Neuron (in vitro differentiated cells): ENCODE results near the gene JMJD7.

Experiments
- H2AFZ ChIP-seq: one replicate; pipeline ENCODE4 v1.6.1; 2013; ENCODE audit warnings: low read depth, mild to moderate bottlenecking, inconsistent platforms, low read length, moderate library complexity
- H3K27me3 ChIP-seq: one replicate; pipeline ENCODE4 v1.6.1; 2013; ENCODE audit warnings: low read length; ENCODE audit not compliant: insufficient read depth
- H3K36me3 ChIP-seq: one replicate; pipeline ENCODE4 v1.6.1; 2013; ENCODE audit warnings: low read length; ENCODE audit not compliant: insufficient read depth
- H3K4me1 ChIP-seq: one replicate; pipeline ENCODE4 v1.6.1; 2013; ENCODE audit warnings: low read length; ENCODE audit not compliant: insufficient read depth
- H3K4me3 ChIP-seq: 2 replicates; pipeline ENCODE4 v1.5.1; 2013; ENCODE audit warnings: mild to moderate bottlenecking, low read length, moderate library complexity
- H3K9me3 ChIP-seq: one replicate; pipeline ENCODE4 v1.6.1; 2013; ENCODE audit warnings: low read length

The JMJD7 gene

DNA sequence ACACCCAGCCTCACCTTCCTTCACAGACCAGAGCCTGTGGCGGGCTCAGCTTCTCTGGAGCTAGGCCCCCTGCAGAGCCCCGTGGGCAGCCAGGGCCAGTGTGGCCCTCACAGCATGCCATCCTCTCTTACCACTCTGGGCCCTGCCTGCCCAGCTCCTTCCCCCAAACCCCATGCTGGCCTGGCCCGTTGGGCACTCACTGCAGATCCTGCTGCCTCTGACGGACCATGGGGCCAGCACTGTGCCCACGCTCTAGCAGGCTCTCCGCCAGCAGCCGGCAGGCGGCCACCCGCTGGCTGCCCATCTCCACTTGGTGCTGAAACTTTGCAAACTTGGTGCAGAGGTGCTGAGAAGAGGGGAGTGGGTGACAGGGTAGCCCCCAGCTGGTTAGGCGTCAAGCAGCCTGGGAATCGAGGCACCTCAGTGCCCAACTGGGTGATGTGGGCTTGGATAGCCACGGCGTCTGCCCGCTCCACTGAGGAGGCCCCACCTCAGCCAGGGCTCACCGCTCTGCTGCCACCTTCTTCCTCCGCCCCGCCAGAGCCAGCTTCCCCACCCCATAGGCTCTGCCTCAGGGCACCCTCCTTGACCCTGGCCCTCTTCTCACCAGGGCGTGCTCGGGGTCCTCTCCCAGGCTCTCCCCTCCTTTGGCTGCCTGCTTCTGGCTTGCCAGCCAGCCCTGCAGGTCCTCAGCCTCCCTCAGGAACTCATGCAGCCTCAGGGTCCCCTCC lies 43.4 kb downstream of the JMJD7 start:
- H3K27me3 ChIP-seq = no peaks in the 10 kb centered on the region
- no peaks in the 10 kb centered on the region for H3K9me3 ChIP-seq
- peaks cover 6% of the 10 kb centered on the region for H3K4me1 ChIP-seq
- no peak overlapping the region for H3K4me3 ChIP-seq
- H3K36me3 ChIP-seq = no peaks in the 10 kb centered on the region
- no peak overlapping the region for H2AFZ ChIP-seq

DNA sequence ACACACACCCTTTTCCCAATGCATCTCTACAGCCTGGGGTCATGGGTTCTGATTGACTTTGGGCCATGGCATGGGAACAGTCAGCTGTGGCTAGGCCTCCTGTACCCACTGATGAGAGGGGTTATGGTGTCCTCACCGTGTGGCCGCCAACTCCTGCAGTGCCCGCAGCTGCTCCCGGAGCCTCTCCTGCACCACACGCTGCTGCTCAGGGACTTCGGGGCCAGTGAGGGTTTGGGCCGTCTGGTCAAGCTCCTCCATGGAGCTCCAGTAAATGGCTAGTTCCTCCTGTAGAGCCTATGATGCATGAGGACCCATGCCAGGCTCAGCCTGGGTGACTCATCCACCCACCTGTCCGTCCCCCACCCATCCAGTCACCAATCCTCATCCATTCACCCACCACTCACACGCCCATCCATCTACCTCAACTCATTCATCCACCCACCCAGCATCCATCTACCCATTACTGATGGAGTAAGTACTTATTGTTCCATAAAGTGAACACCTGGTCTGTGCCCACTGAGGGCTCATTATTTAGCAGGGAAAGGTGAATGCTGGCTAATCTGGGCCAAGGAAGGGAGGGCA lies 44.4 kb downstream of the JMJD7 start:
- no peaks in the 10 kb centered on the region for H3K4me1 ChIP-seq
- H3K9me3 ChIP-seq = no peaks in the 10 kb centered on the region
- no peaks in the 10 kb centered on the region for H3K27me3 ChIP-seq
- H3K4me3 ChIP-seq = no peak overlapping the region
- no peak overlapping the region for H2AFZ ChIP-seq
- H3K36me3 ChIP-seq = no peaks in the 10 kb centered on the region

DNA sequence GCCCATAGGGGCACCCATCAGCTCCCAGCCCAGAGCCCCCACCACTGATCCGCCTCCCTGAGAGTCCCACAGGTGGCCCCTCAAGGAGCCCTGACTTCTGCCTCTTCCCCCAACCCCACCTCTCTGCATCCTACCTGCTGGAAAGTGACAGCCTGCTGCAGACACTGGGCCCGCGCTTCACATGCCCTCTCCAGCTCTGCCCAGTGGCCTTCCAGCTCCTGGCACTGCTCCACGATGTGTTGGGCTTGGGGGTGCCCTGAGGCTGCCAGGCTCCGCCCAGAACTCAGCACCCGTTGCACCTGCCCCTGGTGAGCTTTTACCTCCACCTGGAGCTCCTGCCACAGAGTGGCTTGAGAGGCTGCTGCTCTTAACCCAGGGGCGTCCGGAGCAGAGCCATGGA lies 45.8 kb downstream of the JMJD7 start:
- no peaks in the 10 kb centered on the region for H3K27me3 ChIP-seq
- no peak overlapping the region for H3K4me3 ChIP-seq
- H3K4me1 ChIP-seq = no peaks in the 10 kb centered on the region
- H2AFZ ChIP-seq = no peak overlapping the region
- H3K36me3 ChIP-seq = no peaks in the 10 kb centered on the region
- no peaks in the 10 kb centered on the region for H3K9me3 ChIP-seq

DNA sequence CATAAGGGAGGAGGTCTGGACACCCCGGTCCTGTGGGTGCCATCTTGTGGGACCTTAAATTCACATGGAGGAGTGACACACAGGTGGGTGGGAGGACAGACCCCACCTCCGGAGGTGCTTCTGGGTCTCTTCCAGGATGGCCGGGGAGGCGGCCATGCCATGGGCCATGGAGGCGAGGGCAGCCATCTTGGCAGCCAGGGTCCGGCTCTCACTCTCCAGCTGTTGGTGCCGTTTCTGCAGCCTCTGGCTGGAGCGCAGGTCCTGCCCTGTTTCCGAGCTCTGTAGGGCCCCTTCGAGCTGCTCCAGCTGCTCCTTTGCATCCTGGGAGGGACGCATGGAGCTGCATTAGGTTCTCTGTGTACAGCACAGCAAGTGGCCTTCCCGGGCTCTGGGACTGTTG lies 46.8 kb downstream of the JMJD7 start:
- Histone ChIP-seq H3K4me1 (no peaks in the 10 kb centered on the region), H2AFZ (no peak overlapping the region), H3K27me3 (no peaks in the 10 kb centered on the region), H3K9me3 (no peaks in the 10 kb centered on the region), H3K4me3 (no peak overlapping the region), H3K36me3 (no peaks in the 10 kb centered on the region)

DNA sequence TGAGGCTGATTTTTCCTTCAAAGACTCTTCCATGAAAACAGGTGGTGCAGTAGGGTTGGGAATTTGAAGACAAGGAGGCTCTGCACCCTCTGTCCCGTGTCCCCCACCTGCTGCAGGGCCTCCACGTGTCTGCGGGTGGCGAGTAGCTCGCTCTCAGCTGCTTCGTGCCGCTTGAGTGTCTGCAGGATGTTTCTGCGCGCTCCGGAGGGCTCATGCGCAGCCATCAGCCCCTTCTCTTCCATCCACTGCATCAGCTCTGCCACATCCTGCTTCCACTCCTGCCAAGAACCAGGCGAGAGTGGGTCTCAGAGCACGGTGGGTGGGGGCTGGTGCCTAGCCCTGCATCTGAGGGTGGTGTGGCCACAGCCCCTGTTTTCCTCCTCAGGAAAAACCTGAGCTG lies 48.1 kb downstream of the JMJD7 start:
- no peaks in the 10 kb centered on the region for H3K4me1 ChIP-seq
- no peak overlapping the region for H3K4me3 ChIP-seq
- H3K9me3 ChIP-seq = no peaks in the 10 kb centered on the region
- no peak overlapping the region for H2AFZ ChIP-seq
- no peaks in the 10 kb centered on the region for H3K27me3 ChIP-seq
- H3K36me3 ChIP-seq = no peaks in the 10 kb centered on the region

DNA sequence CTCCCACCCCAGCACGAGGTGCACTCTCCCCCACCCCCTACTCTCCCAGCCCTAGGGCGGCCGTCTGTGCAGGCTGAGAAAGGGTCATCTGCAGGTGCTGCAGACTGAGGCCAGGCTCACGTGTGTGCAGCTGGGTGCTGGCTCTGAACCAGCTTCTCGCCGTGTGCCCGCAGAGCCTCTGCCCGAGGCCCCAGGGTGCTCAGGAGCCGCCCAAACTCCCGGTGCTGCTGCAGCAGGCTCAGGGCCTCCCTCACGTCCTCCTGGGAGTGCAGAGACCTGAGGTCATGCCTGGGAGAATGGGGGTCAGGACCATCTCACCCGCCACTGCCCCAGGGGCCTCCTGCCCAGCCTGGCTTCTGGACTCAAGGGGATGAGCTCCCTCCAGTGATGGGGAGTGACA lies 48.8 kb downstream of the JMJD7 start:
- Histone ChIP-seq H3K4me3 (no peak overlapping the region), H2AFZ (no peak overlapping the region)

DNA sequence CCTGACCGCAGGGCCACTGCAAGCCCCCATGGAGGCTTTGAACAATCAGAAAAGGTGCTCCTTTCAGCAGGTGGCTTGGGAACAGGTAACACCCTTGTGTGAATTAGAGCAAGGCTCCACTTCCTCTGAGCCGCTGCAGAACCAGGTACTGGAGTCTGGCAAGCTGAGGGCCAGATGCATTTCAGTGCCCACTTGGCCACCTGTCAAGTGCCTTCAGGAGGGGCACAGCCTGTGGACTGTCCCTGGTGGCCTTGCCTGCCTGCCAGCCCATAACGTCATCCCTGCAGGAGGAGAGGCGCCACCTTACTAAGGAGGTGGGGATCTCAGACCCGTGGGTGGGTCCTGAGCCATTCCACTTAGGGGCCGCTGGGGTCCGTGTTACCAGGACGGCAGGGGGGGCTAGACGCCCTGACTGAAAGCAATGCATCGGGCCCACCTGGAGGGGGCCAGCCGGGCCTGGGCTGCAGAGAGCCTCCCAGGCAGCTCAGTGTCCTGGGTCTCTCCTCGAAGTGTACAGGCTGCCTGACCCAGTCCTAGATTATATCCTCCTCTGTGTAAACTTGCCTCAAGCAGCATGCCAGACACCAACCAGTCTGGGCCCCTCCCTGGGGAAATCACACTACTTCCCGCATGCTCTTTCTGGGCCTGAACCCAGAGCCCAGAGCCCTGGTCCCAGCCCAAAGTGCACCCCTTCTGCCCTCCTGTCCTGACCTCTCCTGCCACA lies 49.9 kb downstream of the JMJD7 start:
- Histone ChIP-seq H2AFZ (no peak overlapping the region), H3K36me3 (no peaks in the 10 kb centered on the region), H3K4me3 (no peak overlapping the region), H3K4me1 (no peaks in the 10 kb centered on the region), H3K27me3 (peaks cover 4% of the 10 kb centered on the region), H3K9me3 (no peaks in the 10 kb centered on the region)

More for the DNA sequence above, 48.8 kb downstream of the JMJD7 start:
- Histone ChIP-seq H3K4me1 (no peaks in the 10 kb centered on the region), H3K9me3 (no peaks in the 10 kb centered on the region), H3K27me3 (peaks cover 3% of the 10 kb centered on the region), H3K36me3 (no peaks in the 10 kb centered on the region)

DNA sequence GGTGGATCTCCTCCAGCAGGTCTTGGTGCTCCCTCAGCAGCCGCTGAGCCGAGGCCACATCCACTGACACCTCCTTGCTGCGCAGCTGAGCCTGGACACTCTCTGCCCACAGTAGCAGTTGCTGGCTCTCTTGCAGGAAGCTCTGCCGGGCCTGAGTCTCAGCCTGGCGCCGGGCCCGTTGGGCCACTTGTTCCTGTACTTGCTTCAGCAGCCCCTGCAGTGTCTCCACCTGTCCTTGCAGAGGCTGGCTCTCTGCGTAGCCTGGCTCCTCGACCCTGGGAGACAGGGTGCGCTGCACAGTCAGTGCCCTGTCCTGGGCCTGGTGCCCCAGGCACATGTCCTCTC lies 50.4 kb downstream of the JMJD7 start:
- no peaks in the 10 kb centered on the region for H3K4me1 ChIP-seq
- H3K4me3 ChIP-seq = no peak overlapping the region
- peaks cover 4% of the 10 kb centered on the region for H3K27me3 ChIP-seq
- no peaks in the 10 kb centered on the region for H3K9me3 ChIP-seq
- H2AFZ ChIP-seq = no peak overlapping the region
- no peaks in the 10 kb centered on the region for H3K36me3 ChIP-seq

DNA sequence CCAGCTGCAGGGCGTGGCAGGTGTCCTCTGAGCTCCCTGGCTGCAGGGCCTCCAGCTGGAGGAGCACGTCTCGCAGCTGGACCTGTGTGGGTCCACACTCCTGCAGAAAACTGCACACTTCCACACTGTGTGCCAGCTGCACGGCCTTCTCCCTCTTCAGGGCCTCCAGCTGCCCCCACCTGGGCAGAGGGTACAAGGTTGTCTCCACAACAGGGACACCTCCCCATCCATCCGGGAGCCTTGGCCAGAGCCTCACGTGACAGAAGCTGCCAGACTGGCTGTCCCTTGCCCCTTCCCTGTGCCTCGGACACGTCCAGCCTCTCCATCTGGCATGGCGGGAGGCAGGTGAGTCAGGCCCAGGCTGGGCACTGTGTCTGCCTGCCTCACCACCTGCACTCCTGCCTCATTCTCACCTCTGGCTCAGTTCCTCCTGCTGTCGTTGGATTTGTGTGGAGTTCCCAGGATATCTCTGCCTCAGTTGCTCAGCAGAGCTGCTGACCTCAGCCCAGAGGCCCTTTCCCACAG lies 51.5 kb downstream of the JMJD7 start:
- Histone ChIP-seq H3K9me3 (no peaks in the 10 kb centered on the region), H3K27me3 (peaks cover 4% of the 10 kb centered on the region), H3K4me3 (no peak overlapping the region), H3K4me1 (no peaks in the 10 kb centered on the region), H3K36me3 (no peaks in the 10 kb centered on the region), H2AFZ (no peak overlapping the region)

DNA sequence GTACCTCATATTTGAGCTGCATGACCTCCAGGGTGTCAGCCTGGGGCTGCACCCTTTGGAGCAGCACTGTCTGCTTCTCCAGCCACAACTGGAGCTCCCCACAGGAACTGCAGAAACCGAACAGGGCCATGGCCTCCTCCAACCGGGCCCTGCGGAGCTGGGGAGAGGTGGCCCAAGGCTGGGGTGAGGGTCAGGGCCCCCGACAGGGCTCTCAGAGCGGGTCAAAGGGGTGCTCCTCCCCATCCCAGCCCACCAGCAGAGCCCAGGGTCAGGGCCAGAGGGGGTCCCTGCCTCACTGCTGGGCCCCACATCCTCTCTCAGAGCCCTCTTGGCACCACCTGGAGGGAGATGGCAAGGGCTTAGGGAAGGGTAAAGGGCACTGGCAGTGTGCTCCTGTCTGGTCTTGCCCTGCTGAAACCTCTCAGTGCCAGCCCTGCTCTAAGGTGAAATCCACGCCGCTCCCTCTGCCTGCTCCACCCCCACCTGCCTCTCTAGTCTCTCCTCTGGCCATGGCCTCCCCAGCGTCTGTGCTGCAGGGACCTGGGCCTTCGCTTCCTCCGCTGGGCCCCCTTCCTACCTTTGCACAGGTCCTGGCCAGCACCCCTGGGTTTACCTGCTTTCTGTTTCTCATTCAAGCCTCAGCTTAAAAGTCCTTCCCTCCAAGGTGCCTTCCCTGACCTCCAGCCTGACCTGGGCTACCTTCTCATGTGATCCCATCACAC lies 52.4 kb downstream of the JMJD7 start:
- H3K27me3 ChIP-seq = peaks cover 4% of the 10 kb centered on the region
- H3K4me1 ChIP-seq = no peaks in the 10 kb centered on the region
- H3K36me3 ChIP-seq = no peaks in the 10 kb centered on the region
- H2AFZ ChIP-seq = no peak overlapping the region
- no peaks in the 10 kb centered on the region for H3K9me3 ChIP-seq
- H3K4me3 ChIP-seq = no peak overlapping the region

DNA sequence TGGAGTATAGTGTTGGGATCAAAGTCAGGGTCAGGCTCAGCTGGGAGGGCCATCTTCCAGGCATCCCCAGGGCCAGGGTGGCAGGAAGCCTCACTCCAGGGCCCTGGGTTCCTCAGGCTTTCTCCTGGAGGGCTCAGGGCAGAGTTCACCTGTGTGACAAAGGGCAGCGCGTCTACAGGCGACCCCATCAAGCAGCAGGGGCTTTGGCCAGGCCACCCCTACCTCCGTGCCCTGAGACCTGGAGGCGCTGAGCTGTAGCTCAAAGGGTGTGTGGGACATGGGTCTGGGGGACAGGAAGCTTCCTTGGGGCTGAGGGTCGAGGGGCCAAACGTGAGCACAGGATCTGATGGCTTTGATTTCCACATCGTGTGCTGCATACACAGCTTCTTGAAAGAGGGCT lies 53.2 kb downstream of the JMJD7 start:
- H2AFZ ChIP-seq = no peak overlapping the region
- H3K4me3 ChIP-seq = no peak overlapping the region
- H3K27me3 ChIP-seq = peaks cover 4% of the 10 kb centered on the region
- no peaks in the 10 kb centered on the region for H3K36me3 ChIP-seq
- no peaks in the 10 kb centered on the region for H3K9me3 ChIP-seq
- H3K4me1 ChIP-seq = no peaks in the 10 kb centered on the region

DNA sequence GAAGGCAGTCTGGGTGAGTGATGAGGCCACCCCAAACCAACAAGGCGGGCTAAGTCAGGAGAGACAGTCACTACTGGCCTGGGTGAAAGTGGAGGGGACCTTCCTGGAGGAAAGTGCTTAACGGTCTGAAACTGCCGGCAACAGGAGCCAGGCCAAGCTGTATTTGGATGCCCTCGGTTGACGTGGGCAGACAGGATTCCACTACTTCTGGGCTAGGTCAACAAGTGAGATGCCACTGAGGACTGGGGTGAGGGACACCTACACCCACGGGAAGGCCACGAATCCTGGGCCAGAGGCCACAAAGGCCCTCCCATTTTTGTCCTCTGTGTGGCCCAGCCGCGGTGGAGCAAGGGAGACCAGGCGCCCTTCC lies 53.6 kb downstream of the JMJD7 start:
- Histone ChIP-seq H3K4me3 (no peak overlapping the region), H3K27me3 (peaks cover 4% of the 10 kb centered on the region), H3K36me3 (no peaks in the 10 kb centered on the region), H3K9me3 (no peaks in the 10 kb centered on the region), H3K4me1 (no peaks in the 10 kb centered on the region), H2AFZ (no peak overlapping the region)
